ENCODE data around the gene STK25.

The STK25 gene

DNA sequence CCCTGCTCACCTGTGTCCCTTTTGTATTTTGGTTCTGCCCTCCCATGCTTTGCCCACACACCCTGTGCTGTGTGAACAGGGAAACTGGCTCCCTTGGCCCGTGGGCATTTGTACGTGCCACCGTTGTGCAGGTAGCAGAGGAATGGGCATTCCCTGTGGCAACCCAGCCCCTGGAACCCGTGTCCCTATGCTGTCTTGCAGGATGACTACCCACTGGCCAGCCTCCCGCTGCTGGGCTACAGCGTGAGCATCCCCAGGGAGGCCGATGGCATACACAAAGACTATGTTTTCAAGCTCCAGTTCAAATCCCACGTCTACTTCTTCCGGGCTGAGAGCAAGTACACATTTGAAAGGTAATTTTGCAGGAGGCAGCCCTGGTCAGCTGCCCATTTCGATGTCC, 15.3 kb downstream of the STK25 start:
- no peak for DNase-seq (ENCODE audit: low read depth in 2 of 2)

GRCh38 chr2:241492174-241492565, 16.2 kb downstream of the STK25 start:
- no peak for DNase-seq (ENCODE audit: low read depth in 2 of 2)

GRCh38 chr2:241491549-241492173, 16.7 kb downstream of the STK25 start:
- no peak for DNase-seq (ENCODE audit: low read depth in 2 of 2)

GRCh38 chr2:241490825-241491506, 17.4 kb downstream of the STK25 start:
- no peak for DNase-seq (ENCODE audit: low read depth in 2 of 2)

DNA sequence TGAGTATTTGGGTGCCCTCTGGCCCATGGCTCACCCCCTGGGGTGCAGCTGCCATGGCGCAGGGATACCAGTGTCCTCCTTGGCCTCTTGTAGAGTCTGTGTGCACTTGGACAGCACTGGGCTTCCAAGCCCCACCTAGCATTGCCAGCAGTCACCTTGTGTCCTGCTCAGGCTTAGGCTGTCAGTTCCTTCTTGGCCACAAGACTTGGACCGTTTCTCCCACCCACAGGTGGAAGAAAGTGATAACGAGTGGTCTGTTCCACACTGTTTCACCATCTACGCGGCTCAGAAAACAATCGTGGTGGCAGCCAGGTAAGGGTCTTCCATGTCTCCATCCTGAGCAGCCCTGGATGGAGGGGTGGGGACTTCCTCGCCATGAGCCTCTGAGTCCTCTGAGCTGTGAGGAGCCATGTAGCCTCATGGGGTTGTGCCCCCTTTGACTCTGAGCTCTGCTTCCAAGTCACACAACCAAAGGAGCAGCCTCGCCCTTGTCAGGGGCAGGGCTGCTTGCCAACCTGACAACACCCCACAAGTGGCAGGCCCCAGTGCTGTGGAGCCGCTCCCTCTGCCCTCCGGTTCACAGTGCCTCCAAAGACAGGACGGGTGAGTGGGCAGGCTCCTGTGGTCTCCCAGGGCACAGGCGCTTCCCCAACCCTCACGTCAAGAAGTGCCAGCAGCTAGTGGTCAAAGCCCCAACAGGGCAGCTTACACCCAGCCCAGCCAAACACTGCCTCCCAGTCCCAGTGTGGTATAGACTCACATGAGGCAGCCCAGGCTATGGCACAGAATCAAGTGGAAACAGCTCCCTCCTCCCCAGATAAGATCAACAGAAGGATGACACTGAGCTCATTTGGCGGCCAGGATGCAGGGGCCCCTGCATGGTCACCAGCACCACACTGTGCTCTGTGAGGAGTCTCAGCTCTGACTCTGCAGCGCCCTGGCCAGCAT, 18.4 kb downstream of the STK25 start:
- no peak for DNase-seq (ENCODE audit: low read depth in 2 of 2)

- no peak for DNase-seq (ENCODE audit: low read depth in 2 of 2)
Observed at GRCh38 chr2:241489088-241489487, 19.3 kb downstream of the STK25 start.

- no peak for DNase-seq (ENCODE audit: low read depth in 2 of 2)
Observed at GRCh38 chr2:241485172-241485911, 23.0 kb downstream of the STK25 start.

- no peak for DNase-seq (ENCODE audit: low read depth in 2 of 2)
Observed at GRCh38 chr2:241483305-241483704, 25.1 kb downstream of the STK25 start.

- DNase-seq (ENCODE audit: low read depth in 2 of 2): no peak
Observed at GRCh38 chr2:241482126-241482955, 26.0 kb downstream of the STK25 start.

DNA sequence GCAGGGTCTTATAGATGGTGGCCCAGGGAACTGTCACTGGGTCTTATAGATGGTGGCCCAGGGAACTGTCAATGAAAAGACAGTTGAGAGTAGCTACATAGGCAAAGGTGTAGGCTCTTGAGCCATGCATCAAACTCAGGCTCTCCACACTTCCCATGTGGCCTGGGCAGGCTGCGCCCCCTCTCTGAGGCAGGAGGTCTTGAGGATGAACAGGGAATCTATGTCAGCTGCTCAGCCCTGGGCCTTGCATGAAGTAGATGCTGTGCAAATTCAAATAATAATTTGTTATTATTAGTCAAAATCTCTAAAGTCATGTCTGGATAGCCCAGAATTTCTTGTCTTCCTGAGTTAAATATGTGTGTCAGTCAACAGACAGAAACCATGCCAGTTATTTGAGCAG, 26.7 kb downstream of the STK25 start:
- no peak for DNase-seq (ENCODE audit: low read depth in 2 of 2)

- DNase-seq (ENCODE audit: low read depth in 2 of 2): no peak
Observed at GRCh38 chr2:241479026-241479898, 29.1 kb downstream of the STK25 start.

GRCh38 chr2:241478166-241478565, 30.2 kb downstream of the STK25 start:
- no peak for DNase-seq (ENCODE audit: low read depth in 2 of 2)

GRCh38 chr2:241475267-241475666, 33.1 kb downstream of the STK25 start:
- no peak for DNase-seq (ENCODE audit: low read depth in 2 of 2)

GRCh38 chr2:241473399-241473798, 35.0 kb downstream of the STK25 start:
- no peak for DNase-seq (ENCODE audit: low read depth in 2 of 2)

DNA sequence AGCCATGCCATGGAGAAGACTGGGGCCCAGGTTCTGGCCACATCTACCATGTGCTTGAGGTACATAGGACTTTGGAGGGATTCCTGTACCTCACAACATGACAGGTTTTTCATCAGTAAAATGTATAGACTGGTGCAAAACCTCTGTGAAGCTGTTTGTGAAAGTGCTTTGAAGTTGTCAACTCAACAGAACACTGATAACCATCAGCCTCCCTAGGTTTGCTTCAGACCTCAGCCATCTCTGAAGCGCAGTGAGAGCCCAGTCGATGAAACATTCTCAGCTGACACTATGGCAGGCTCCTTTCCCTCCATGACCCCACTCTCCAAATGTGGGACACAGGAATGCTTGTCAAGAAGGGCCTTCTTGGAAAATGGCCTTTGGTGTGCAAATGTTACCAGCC, 38.6 kb downstream of the STK25 start:
- DNase-seq (ENCODE audit: low read depth in 2 of 2): no peak

GRCh38 chr2:241468476-241468781, 40.0 kb downstream of the STK25 start:
- no peak for DNase-seq (ENCODE audit: low read depth in 2 of 2)

GRCh38 chr2:241467777-241468475, 40.5 kb downstream of the STK25 start:
- no peak for DNase-seq (ENCODE audit: low read depth in 2 of 2)

- no peak for DNase-seq (ENCODE audit: low read depth in 2 of 2)
Observed at GRCh38 chr2:241466230-241466629, 42.2 kb downstream of the STK25 start.

DNA sequence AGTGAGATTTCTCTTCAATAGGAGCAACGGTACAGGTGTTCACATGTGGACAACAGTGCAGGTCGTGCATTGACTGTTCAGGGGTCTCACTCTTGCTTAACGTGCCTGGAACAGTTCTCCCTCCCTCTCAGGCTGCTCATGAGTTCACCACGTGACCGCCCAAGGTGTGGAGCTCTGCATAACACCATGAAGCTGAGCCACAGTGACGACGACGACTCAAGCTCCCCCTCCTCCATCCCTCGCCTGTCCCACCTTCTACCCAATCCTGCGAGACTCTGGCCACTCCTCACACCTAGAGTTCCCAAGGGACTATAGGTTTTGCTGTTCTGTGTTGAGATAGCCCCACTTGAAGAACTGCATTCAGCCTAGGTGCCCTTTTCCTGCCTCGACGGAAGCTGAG, 42.8 kb downstream of the STK25 start:
- DNase-seq (ENCODE audit: low read depth in 2 of 2): no peak

Data from activated CD4-positive, alpha-beta T cell treated with anti-CD3 and anti-CD28 coated beads for 24 hours (primary cell).